ENCODE results near the gene HPCAL1. TPM values are rescaled to one million over a fixed set of nuclear protein-coding genes. Genes with fewer than 3 reads are reported as not detected.

The HPCAL1 gene
- total and polyA plus RNA-seq, 2 donors (not counting 1 experiment from before 2014, with no cell fraction given): 60.3 to 65.1 TPM

GRCh38 chr2:10344105-10345066 lies 41.7 kb downstream of the HPCAL1 start:
- Mint-ChIP-seq H3K27ac (no peak overlapping the region), H3K9me3 (ENCODE audit: insufficient read depth) (no peaks in the 10 kb centered on the region), H3K27me3 (no peaks in the 10 kb centered on the region), H3K4me1 (peaks cover 54% of the 10 kb centered on the region), H3K4me3 (no peak overlapping the region)
- no peaks in the 10 kb centered on the region for H3K36me3 ChIP-seq (replicated peaks in 1 of 2; ENCODE audit: control extremely low read depth in 1 of 2, control insufficient read depth in 1 of 2, extremely low read depth in 1 of 2, insufficient read depth in 2 of 2, low read length in 1 of 2)
- intact Hi-C loops (cut with micrococcal nuclease): no loop called here
- peaks cover 76% of the 10 kb centered on the region for H4K20me1 ChIP-seq (ENCODE audit: control insufficient read depth, insufficient read depth, low read length, poor library complexity, severe bottlenecking)
- no peaks in the 10 kb centered on the region for H3K27me3 ChIP-seq (replicated peaks in 1 of 4; ENCODE audit: control extremely low read depth in 1 of 4, control insufficient read depth in 3 of 4, insufficient read depth in 4 of 4, low read length in 3 of 4)
- ATAC-seq (ENCODE audit: low read depth) (no peak), DNase-seq (no peak)
- TF ChIP-seq EZH2 (IDR thresholded peaks at IDR 0.05; ENCODE audit: borderline replicate concordance, insufficient read depth, low read depth, low read length, poor library complexity, severe bottlenecking): no peak
- no peak for TF ChIP-seq CTCF (IDR thresholded peaks at IDR 0.05)
- H3K9me3 ChIP-seq (ENCODE audit: control extremely low read depth in 1 of 3, control insufficient read depth in 2 of 3, insufficient read depth in 1 of 3, low read length in 2 of 3): no peaks in the 10 kb centered on the region
- H3K4me3 ChIP-seq (ENCODE audit: control extremely low read depth in 1 of 5, extremely low read depth in 1 of 5, insufficient read depth in 1 of 5, low read depth in 2 of 5, low read length in 4 of 5): no peak overlapping the region
- POLR2A ChIA-PET: interaction anchor here (0.5 kb wide), 1 partner anchor 12 kb away, joined by 3 read pairs; no protein-coding TSS in a partner anchor
- WGBS (ENCODE audit: insufficient coverage): 28% methylated on average over 13 of the region's 19 CpGs
- H3K79me2 ChIP-seq (ENCODE audit: control insufficient read depth, insufficient read depth, low read length): peaks cover 94% of the 10 kb centered on the region
- CTCF ChIA-PET: interaction anchor here (0.6 to 3.4 kb wide), 3 partner anchors 20 to 64 kb away, joined by 3 to 15 read pairs (median 3); no protein-coding TSS in a partner anchor
- H3K4me1 ChIP-seq (ENCODE audit: control insufficient read depth in 2 of 2, insufficient read depth in 2 of 2, low read length in 2 of 2): peaks cover 19 to 51% of the 10 kb centered on the region in 2 donors
- H3K27ac ChIP-seq (ENCODE audit: low read length in 2 of 2): no peak overlapping the region
- H2AFZ ChIP-seq (ENCODE audit: insufficient read depth, low read depth, low read length, poor library complexity, severe bottlenecking): no peak overlapping the region
- peak overlapping the region; percentile 29 for H3K4me2 ChIP-seq (replicated peaks; ENCODE audit: low read depth, low read length, poor library complexity, severe bottlenecking)
- no peak overlapping the region for H3K9ac ChIP-seq (ENCODE audit: low read length)

- 100% methylated on average over 3 of the region's 3 CpGs for WGBS (ENCODE audit: insufficient coverage)
- ChIA-PET POLR2A (no interaction called here), CTCF (no interaction called here)
- Histone ChIP-seq H3K4me2 (replicated peaks; ENCODE audit: low read depth, low read length, poor library complexity, severe bottlenecking) (no peak overlapping the region), H3K27ac (ENCODE audit: low read length in 2 of 2) (no peak overlapping the region), H4K20me1 (ENCODE audit: control insufficient read depth, insufficient read depth, low read length, poor library complexity, severe bottlenecking) (peaks cover 70% of the 10 kb centered on the region), H2AFZ (ENCODE audit: insufficient read depth, low read depth, low read length, poor library complexity, severe bottlenecking) (no peak overlapping the region), H3K79me2 (ENCODE audit: control insufficient read depth, insufficient read depth, low read length) (peaks cover 90% of the 10 kb centered on the region), H3K4me3 (ENCODE audit: control extremely low read depth in 1 of 5, extremely low read depth in 1 of 5, insufficient read depth in 1 of 5, low read depth in 2 of 5, low read length in 4 of 5) (no peak overlapping the region), H3K27me3 (replicated peaks in 1 of 4; ENCODE audit: control extremely low read depth in 1 of 4, control insufficient read depth in 3 of 4, insufficient read depth in 4 of 4, low read length in 3 of 4) (no peaks in the 10 kb centered on the region), H3K4me1 (ENCODE audit: control insufficient read depth in 2 of 2, insufficient read depth in 2 of 2, low read length in 2 of 2) (peaks cover 25 to 51% of the 10 kb centered on the region in 2 donors), H3K36me3 (replicated peaks in 1 of 2; ENCODE audit: control extremely low read depth in 1 of 2, control insufficient read depth in 1 of 2, extremely low read depth in 1 of 2, insufficient read depth in 2 of 2, low read length in 1 of 2) (no peaks in the 10 kb centered on the region), H3K9ac (ENCODE audit: low read length) (no peak overlapping the region), H3K9me3 (ENCODE audit: control extremely low read depth in 1 of 3, control insufficient read depth in 2 of 3, insufficient read depth in 1 of 3, low read length in 2 of 3) (no peaks in the 10 kb centered on the region)
- Mint-ChIP-seq H3K4me1 (peaks cover 56% of the 10 kb centered on the region), H3K4me3 (no peak overlapping the region), H3K9me3 (ENCODE audit: insufficient read depth) (no peaks in the 10 kb centered on the region), H3K27ac (no peak overlapping the region), H3K27me3 (no peaks in the 10 kb centered on the region)
- ATAC-seq (ENCODE audit: low read depth) (no peak), DNase-seq (no peak)
- TF ChIP-seq EZH2 (IDR thresholded peaks at IDR 0.05; ENCODE audit: borderline replicate concordance, insufficient read depth, low read depth, low read length, poor library complexity, severe bottlenecking): no peak
- no peak for TF ChIP-seq CTCF (IDR thresholded peaks at IDR 0.05)
- intact Hi-C loops (cut with micrococcal nuclease): no loop called here
Observed at GRCh38 chr2:10345126-10345525, 42.4 kb downstream of the HPCAL1 start.
